Transverse colon (tissue), 4 donors: ENCODE results near the gene PNPT1. TPM values are rescaled to one million over a fixed set of nuclear protein-coding genes. Genes with fewer than 3 reads are reported as not detected.
A peak's percentile ranks its signal among the peaks of the same experiment; 100 is the strongest.
"Not testable (repeated sequence)": the region's sequence is repeated elsewhere in the genome, so short reads cannot be mapped to it uniquely, and the experiment has no call there.

Experiments used
- DNase-seq: peaks from one replicate; pipeline ENCODE4 v3.0.0-alpha.2; 2019
- H3K27ac ChIP-seq, 4 donors: fragments of 200-600 bp; sonication (generic); 2 replicates each; pipeline ENCODE4 v1.5.1; 2016 to 2018; ENCODE audit warnings: inconsistent platforms in 4 of 4
- H3K27me3 ChIP-seq: fragments of 200-600 bp; sonication (generic); 2 replicates; pipeline ENCODE4 v1.5.1; 2017; ENCODE audit warnings: inconsistent platforms
- H3K36me3 ChIP-seq, 4 donors: fragments of 200-600 bp; sonication (generic); 2 replicates each; pipeline ENCODE4 v1.5.1; 2017 to 2019; ENCODE audit warnings: inconsistent platforms in 4 of 4
- H3K4me1 ChIP-seq, 4 donors: fragments of 200-600 bp; sonication (generic); 2 replicates each; pipeline ENCODE4 v1.5.1; 2017 to 2020; ENCODE audit warnings: inconsistent platforms in 4 of 4
- H3K4me3 ChIP-seq, 4 donors: fragments of 200-600 bp; sonication (generic); 1 replicate in 1 of 4; 2 replicates in 3 of 4; pipeline versions ENCODE4 v1.5.1 to v1.6.1; 2017 to 2019; ENCODE audit warnings: inconsistent platforms in 4 of 4
- H3K9me3 ChIP-seq, 2 donors: fragments of 200-600 bp; sonication (generic); 2 replicates each; pipeline ENCODE4 v1.5.1; 2017 to 2019; ENCODE audit warnings: inconsistent platforms in 2 of 2
- CTCF ChIP-seq, 5 experiments: fragments of 200-600 bp in 3 of 5; fragments of 450-650 bp in 2 of 5; sonication (generic) in 3 of 5; IDR thresholded peaks; 1 replicate in 2 of 5; 2 replicates in 3 of 5; pipeline ENCODE4 v1.5.1; 2016 to 2017; ENCODE audit warnings: antibody characterized with exemption in 5 of 5, inconsistent platforms in 3 of 5, mild to moderate bottlenecking in 2 of 5, moderate library complexity in 1 of 5
- EP300 ChIP-seq: sonication (generic); formaldehyde crosslinking; IDR thresholded peaks from one replicate; pipeline ENCODE4 v1.6.1; 2017; ENCODE audit warnings: antibody characterized with exemption, low read depth
- POLR2A ChIP-seq: fragments of 450-650 bp; IDR thresholded peaks from one replicate; pipeline ENCODE4 v1.6.1; 2016; ENCODE audit warnings: antibody characterized with exemption, mild to moderate bottlenecking, moderate library complexity
- POLR2AphosphoS5 ChIP-seq, 3 donors: sonication (generic); formaldehyde crosslinking; IDR thresholded peaks; one replicate each; pipeline ENCODE4 v1.6.1; 2016; ENCODE audit warnings: antibody characterized with exemption in 3 of 3
- WGBS, 2 donors: methylation state at CpG; one replicate each; pipeline ENCODE4 v1.1.5; 2018; ENCODE audit warnings: low coverage in 1 of 2; 5-methylcytosine and 5-hydroxymethylcytosine counted together
- in situ Hi-C, 4 donors: fragments of 200-750 bp; cut with MboI; loops; one replicate each; pipeline versions ENCODE4 v1.15.0 to v1.15.1; 2017; ENCODE audit warnings: low sequenced_read_pairs in 3 of 4, low pct_ligation_motif_present in 1 of 4, low pct_unique_long_range_greater_than_20kb in 1 of 4
- intact Hi-C: fragments of 100-400 bp; cut with DNase I; formaldehyde crosslinking; loops from one replicate; pipeline ENCODE4 v1.15.1; 2023; ENCODE audit warnings: low total_unique reads
- total RNA-seq, 4 donors: library from RNA; depleted of rRNA; stranded (reverse); fragments of >200 nt; gene quantifications; one replicate each; pipeline ENCODE4 v1.1.0, GENCODE V29; 2016

PNPT1 gene
- total RNA-seq, 4 donors from 2014 or later = 2.2 to 14.9 (median 9.1) TPM

- WGBS, 2 donors = 63% methylated on average over 3 of the region's 3 CpGs; no CpG with 5 or more reads in 1 of the 2 donors
- in situ Hi-C loops = loop anchor here in 1 of 4 donors (25.0 kb wide), 1 partner anchor 422 kb away; no protein-coding TSS in a partner anchor
- intact Hi-C loops = loop anchor here (10.0 kb wide), 1 partner anchor 420 kb away; no protein-coding TSS in a partner anchor
Measured at GRCh38 chr2:55715178-55715577, 21.5 kb upstream of the PNPT1 start.

GRCh38 chr2:55712477-55713060 is 18.9 kb upstream of the PNPT1 start:
- intact Hi-C loops = loop anchor here (10.0 kb wide), 1 partner anchor 422 kb away; no protein-coding TSS in a partner anchor
- in situ Hi-C loops = loop anchor here in 1 of 4 donors (25.0 kb wide), 1 partner anchor 425 kb away; no protein-coding TSS in a partner anchor
- no peaks in the 10 kb centered on the region for H3K36me3 ChIP-seq
- no peak for DNase-seq
- H3K27ac ChIP-seq = no peak overlapping the region
- no peaks in the 10 kb centered on the region for H3K9me3 ChIP-seq
- H3K27me3 ChIP-seq = no peaks in the 10 kb centered on the region
- 70 to 73% methylated on average over 5 to 6 of the region's 6 CpGs for WGBS, 2 donors
- no peak for TF ChIP-seq POLR2AphosphoS5 (IDR thresholded peaks at IDR 0.05)
- TF ChIP-seq EP300 = no peak
- no peak for TF ChIP-seq POLR2A
- no peak for TF ChIP-seq CTCF (IDR thresholded peaks at IDR 0.05)
- H3K4me3 ChIP-seq = no peak overlapping the region
- H3K4me1 ChIP-seq = peaks cover 0 to 15% (median 5%) of the 10 kb centered on the region in 4 donors

More at GRCh38 chr2:55715178-55715577, 21.5 kb upstream of the PNPT1 start:
- TF ChIP-seq POLR2AphosphoS5 (IDR thresholded peaks at IDR 0.05) = peak in 1 of 3 donors; percentile 8
- Histone ChIP-seq H3K27ac (peak overlapping the region in 2 of 4 donors; percentile 19 to 31), H3K4me1 (peaks cover 0 to 15% (median 5%) of the 10 kb centered on the region in 4 donors)
- DNase-seq, H3K36me3 ChIP-seq, H3K27me3 ChIP-seq, H3K9me3 ChIP-seq, H3K4me3 ChIP-seq: not testable (repeated sequence)

GRCh38 chr2:55710025-55710424 is 16.4 kb upstream of the PNPT1 start:
- Histone ChIP-seq H3K27ac (no peak overlapping the region), H3K4me1 (peaks cover 0 to 10% (median 5%) of the 10 kb centered on the region in 4 donors), H3K4me3 (no peak overlapping the region), H3K27me3 (no peaks in the 10 kb centered on the region), H3K36me3 (no peaks in the 10 kb centered on the region), H3K9me3 (no peaks in the 10 kb centered on the region)
- no peak for DNase-seq
- TF ChIP-seq EP300 (no peak), CTCF (IDR thresholded peaks at IDR 0.05) (no peak), POLR2A (no peak), POLR2AphosphoS5 (IDR thresholded peaks at IDR 0.05) (no peak)
- in situ Hi-C loops (loop anchor here in 1 of 4 donors (25.0 kb wide), 1 partner anchor 427 kb away; no protein-coding TSS in a partner anchor), intact Hi-C loops (loop anchor here (10.0 kb wide), 1 partner anchor 425 kb away; no protein-coding TSS in a partner anchor)

GRCh38 chr2:55707751-55708150 is 14.1 kb upstream of the PNPT1 start:
- Histone ChIP-seq H3K4me1 (peaks cover 0 to 2% (median 0%) of the 10 kb centered on the region in 4 donors), H3K4me3 (no peak overlapping the region), H3K27ac (no peak overlapping the region), H3K36me3 (no peaks in the 10 kb centered on the region), H3K9me3 (no peaks in the 10 kb centered on the region), H3K27me3 (no peaks in the 10 kb centered on the region)
- TF ChIP-seq EP300 (no peak), POLR2A (no peak)
- in situ Hi-C loops (loop anchor here in 1 of 4 donors (25.0 kb wide), 1 partner anchor 430 kb away; no protein-coding TSS in a partner anchor), intact Hi-C loops (no loop called here)
- 72 to 80% methylated on average over 1 of the region's 1 CpG for WGBS, 2 donors
- no peak for DNase-seq

GRCh38 chr2:55706258-55706657 is 12.6 kb upstream of the PNPT1 start:
- H3K4me1 ChIP-seq, DNase-seq, H3K27me3 ChIP-seq, intact Hi-C loops, H3K4me3 ChIP-seq, H3K27ac ChIP-seq, H3K36me3 ChIP-seq, H3K9me3 ChIP-seq: not testable (repeated sequence)
- in situ Hi-C loops = loop anchor here in 1 of 4 donors (25.0 kb wide), 1 partner anchor 431 kb away; no protein-coding TSS in a partner anchor
- WGBS, 2 donors = 79 to 86% methylated on average over 3 to 4 of the region's 4 CpGs
